Thyroid gland (tissue), 4 donors: Measurements from ENCODE around the gene PODN. TPM values are rescaled to one million over a fixed set of nuclear protein-coding genes. Genes with fewer than 3 reads are reported as not detected.

Experiments
- DNase-seq, 2 donors: peaks; one replicate each; pipeline ENCODE4 v3.0.0-alpha.2; 2019
- H3K27ac ChIP-seq, 3 donors: fragments of 200-600 bp; sonication (generic); 1 replicate in 2 of 3; 2 replicates in 1 of 3; pipeline ENCODE4 v1.5.1; 2016 to 2019; ENCODE audit warnings: mild to moderate bottlenecking in 1 of 3, moderate library complexity in 1 of 3
- H3K27me3 ChIP-seq: fragments of 200-600 bp; sonication (generic); one replicate; pipeline ENCODE4 v1.5.1; 2019
- H3K36me3 ChIP-seq, 2 donors: fragments of 200-600 bp; sonication (generic); one replicate each; pipeline ENCODE4 v1.5.1; 2016 to 2019
- H3K4me1 ChIP-seq, 2 donors: fragments of 200-600 bp; sonication (generic); one replicate each; pipeline ENCODE4 v1.5.1; 2017 to 2019
- H3K4me3 ChIP-seq, 3 donors: fragments of 200-600 bp; sonication (generic); replicated peaks in 1 of 3; 1 replicate in 2 of 3; 2 replicates in 1 of 3; pipeline ENCODE4 v1.5.1; 2016; ENCODE audit warnings: mild to moderate bottlenecking in 1 of 3
- H3K9me3 ChIP-seq: fragments of 200-600 bp; sonication (generic); one replicate; pipeline ENCODE4 v1.5.1; 2017
- POLR2A ChIP-seq, 2 donors: fragments of 450-650 bp; IDR thresholded peaks; one replicate each; pipeline ENCODE4 v1.6.1; 2017; ENCODE audit warnings: antibody characterized with exemption in 2 of 2, mild to moderate bottlenecking in 2 of 2, moderate library complexity in 1 of 2
- WGBS, 2 donors: methylation state at CpG; one replicate each; pipeline ENCODE4 v1.1.5; 2017; 5-methylcytosine and 5-hydroxymethylcytosine counted together
- intact Hi-C: fragments of 100-400 bp; cut with DNase I; formaldehyde crosslinking; loops from one replicate; pipeline ENCODE4 v1.15.1; 2023
- total RNA-seq, 4 donors: library from RNA; depleted of rRNA; stranded (reverse); fragments of >200 nt; gene quantifications; one replicate each; pipeline ENCODE4 v1.2.3, GENCODE V29; 2016
- TF ChIP-seq, protein P1 (sequence below), 6 experiments: fragments of 200-600 bp in 3 of 6; fragments of 450-650 bp in 3 of 6; sonication (generic) in 3 of 6; IDR thresholded peaks; one replicate each; pipeline ENCODE4 v1.5.1; 2016 to 2019; ENCODE audit warnings: antibody characterized with exemption in 6 of 6, mild to moderate bottlenecking in 2 of 6, inconsistent platforms in 1 of 6, moderate library complexity in 1 of 6

Gene PODN
- total RNA-seq, 4 donors from 2014 or later, result 80.8 to 125 (median 101) TPM

DNA sequence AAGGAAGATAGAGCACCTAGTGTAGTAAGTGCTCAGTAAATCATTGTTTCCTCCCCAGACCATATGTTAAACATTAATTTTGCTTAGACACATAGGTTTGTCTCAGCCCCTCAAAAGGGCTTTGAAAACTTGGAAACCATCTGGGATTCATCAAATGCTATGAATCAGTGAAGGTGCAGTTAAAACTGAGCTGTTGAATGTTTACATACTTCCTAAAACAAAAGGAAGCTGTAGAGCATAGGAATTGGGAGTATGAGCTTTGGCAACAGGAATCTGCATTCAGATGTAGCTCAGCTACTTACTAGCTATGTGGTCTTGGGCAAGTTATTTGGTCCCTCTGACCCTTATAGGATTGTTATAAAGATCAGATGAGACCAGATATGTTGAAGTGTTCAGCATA, 18.7 kb upstream of the PODN start:
- no peaks in the 10 kb centered on the region for H3K27me3 ChIP-seq
- intact Hi-C loops, result no loop called here
- peaks cover 0 to 9% of the 10 kb centered on the region in 2 donors for H3K4me1 ChIP-seq
- no peak for DNase-seq
- peaks cover 5 to 14% of the 10 kb centered on the region in 2 donors for H3K36me3 ChIP-seq
- H3K27ac ChIP-seq, result no peak overlapping the region
- H3K9me3 ChIP-seq, result no peaks in the 10 kb centered on the region
- no peak overlapping the region for H3K4me3 ChIP-seq
- TF ChIP-seq, protein P1, sequence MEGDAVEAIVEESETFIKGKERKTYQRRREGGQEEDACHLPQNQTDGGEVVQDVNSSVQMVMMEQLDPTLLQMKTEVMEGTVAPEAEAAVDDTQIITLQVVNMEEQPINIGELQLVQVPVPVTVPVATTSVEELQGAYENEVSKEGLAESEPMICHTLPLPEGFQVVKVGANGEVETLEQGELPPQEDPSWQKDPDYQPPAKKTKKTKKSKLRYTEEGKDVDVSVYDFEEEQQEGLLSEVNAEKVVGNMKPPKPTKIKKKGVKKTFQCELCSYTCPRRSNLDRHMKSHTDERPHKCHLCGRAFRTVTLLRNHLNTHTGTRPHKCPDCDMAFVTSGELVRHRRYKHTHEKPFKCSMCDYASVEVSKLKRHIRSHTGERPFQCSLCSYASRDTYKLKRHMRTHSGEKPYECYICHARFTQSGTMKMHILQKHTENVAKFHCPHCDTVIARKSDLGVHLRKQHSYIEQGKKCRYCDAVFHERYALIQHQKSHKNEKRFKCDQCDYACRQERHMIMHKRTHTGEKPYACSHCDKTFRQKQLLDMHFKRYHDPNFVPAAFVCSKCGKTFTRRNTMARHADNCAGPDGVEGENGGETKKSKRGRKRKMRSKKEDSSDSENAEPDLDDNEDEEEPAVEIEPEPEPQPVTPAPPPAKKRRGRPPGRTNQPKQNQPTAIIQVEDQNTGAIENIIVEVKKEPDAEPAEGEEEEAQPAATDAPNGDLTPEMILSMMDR (IDR thresholded peaks at IDR 0.05), result no peak
- no peak for TF ChIP-seq POLR2A (IDR thresholded peaks at IDR 0.05)

DNA sequence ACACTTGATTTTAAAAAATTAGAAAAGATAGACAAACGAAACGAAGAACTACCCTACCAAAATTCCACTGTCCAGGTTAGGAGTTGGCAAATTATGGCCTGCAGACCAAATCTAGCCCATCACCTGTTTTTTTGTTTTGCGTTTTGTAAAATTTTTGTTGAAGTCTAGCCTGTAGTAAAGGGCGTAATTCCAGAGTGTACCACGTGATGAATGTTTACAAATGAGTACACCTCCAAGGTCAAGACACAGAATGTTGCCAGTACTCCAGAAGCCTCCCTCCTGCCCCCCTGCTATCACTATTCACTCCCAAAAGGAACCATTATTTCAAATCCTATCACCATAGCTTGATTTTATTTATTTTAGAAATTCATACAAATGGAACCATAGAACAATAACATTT, 17.1 kb upstream of the PODN start:
- WGBS, 2 donors, result 91 to 92% methylated on average over 5 of the region's 5 CpGs
- TF ChIP-seq, protein P1 (IDR thresholded peaks at IDR 0.05), result no peak
- no peak for TF ChIP-seq POLR2A (IDR thresholded peaks at IDR 0.05)
- no peak overlapping the region for H3K4me3 ChIP-seq
- H3K9me3 ChIP-seq, result no peaks in the 10 kb centered on the region
- peaks cover 0 to 13% of the 10 kb centered on the region in 2 donors for H3K4me1 ChIP-seq
- H3K27ac ChIP-seq, result no peak overlapping the region
- DNase-seq, result no peak
- peaks cover 0 to 9% of the 10 kb centered on the region in 2 donors for H3K36me3 ChIP-seq
- intact Hi-C loops, result no loop called here
- no peaks in the 10 kb centered on the region for H3K27me3 ChIP-seq

DNA sequence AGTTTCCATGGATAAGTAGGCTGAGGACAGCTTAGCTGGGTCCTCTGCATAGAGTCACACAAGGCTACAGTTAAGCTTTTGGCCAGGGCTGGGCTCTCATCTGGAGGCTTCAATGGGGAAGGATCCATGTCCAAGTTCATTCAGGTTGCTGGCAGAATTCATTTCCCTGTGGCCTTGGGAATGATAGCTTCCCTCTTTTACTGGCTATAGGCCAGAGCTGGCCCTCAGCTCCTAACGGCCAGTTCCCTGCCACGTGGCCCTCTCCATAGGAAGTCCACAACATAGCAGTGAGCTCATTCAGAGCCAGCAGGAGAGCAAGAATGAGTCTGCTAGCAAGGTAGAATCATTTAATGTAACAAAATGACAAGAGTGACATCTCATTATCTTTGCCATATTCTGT, 15.1 kb upstream of the PODN start:
- no peaks in the 10 kb centered on the region for H3K9me3 ChIP-seq
- peaks cover 0 to 8% of the 10 kb centered on the region in 2 donors for H3K36me3 ChIP-seq
- intact Hi-C loops, result no loop called here
- peaks cover 0 to 15% of the 10 kb centered on the region in 2 donors for H3K4me1 ChIP-seq
- H3K27me3 ChIP-seq, result no peaks in the 10 kb centered on the region
- 52 to 58% methylated on average over 2 of the region's 2 CpGs for WGBS, 2 donors
- DNase-seq, result no peak
- no peak overlapping the region for H3K4me3 ChIP-seq
- TF ChIP-seq POLR2A (IDR thresholded peaks at IDR 0.05), result no peak
- TF ChIP-seq, protein P1 (IDR thresholded peaks at IDR 0.05), result no peak
- no peak overlapping the region for H3K27ac ChIP-seq

GRCh38 chr1:53047737-53048736, 14.0 kb upstream of the PODN start:
- Histone ChIP-seq H3K4me1 (peaks cover 0 to 15% of the 10 kb centered on the region in 2 donors), H3K27ac (no peak overlapping the region)
- intact Hi-C loops, result no loop called here

More at GRCh38 chr1:53047737-53048736, 14.0 kb upstream of the PODN start:
- peaks cover 0 to 8% of the 10 kb centered on the region in 2 donors for H3K36me3 ChIP-seq
- H3K27me3 ChIP-seq, result no peaks in the 10 kb centered on the region
- no peak for DNase-seq
- 75 to 83% methylated on average over 5 of the region's 5 CpGs for WGBS, 2 donors
- H3K9me3 ChIP-seq, result no peaks in the 10 kb centered on the region
- H3K4me3 ChIP-seq, result no peak overlapping the region
- TF ChIP-seq POLR2A (IDR thresholded peaks at IDR 0.05), result no peak
- TF ChIP-seq, protein P1 (IDR thresholded peaks at IDR 0.05), result no peak
